Smooth muscle cell (in vitro differentiated cells): ENCODE data around the gene CELA2A. TPM values are rescaled to one million over a fixed set of nuclear protein-coding genes. Genes with fewer than 3 reads are reported as not detected.

ENCODE experiments used
- DNase-seq: peaks from one replicate; lab custom pipeline; 2025; ENCODE audit not compliant: unreplicated experiment; lab: John Stamatoyannopoulos, UW
- H2AFZ ChIP-seq: fragments of 200-600 bp; sonication (generic); 2 replicates; pipeline ENCODE4 v1.6.0; 2016; ENCODE audit warnings: antibody characterized with exemption, low read depth, mild to moderate bottlenecking
- H3F3A ChIP-seq: fragments of 200-600 bp; sonication (generic); 2 replicates; pipeline ENCODE4 v1.6.0; 2017; ENCODE audit warnings: antibody characterized with exemption, low read depth
- H3K27ac ChIP-seq: fragments of 200-600 bp; sonication (generic); 2 replicates; pipeline ENCODE4 v1.5.1; 2016; ENCODE audit warnings: low read depth, mild to moderate bottlenecking
- H3K27me3 ChIP-seq: fragments of 200-600 bp; sonication (generic); 2 replicates; pipeline ENCODE4 v1.6.1; 2016; ENCODE audit warnings: low read depth, mild to moderate bottlenecking
- H3K36me3 ChIP-seq: fragments of 200-600 bp; sonication (generic); 2 replicates; pipeline ENCODE4 v1.5.1; 2016; ENCODE audit warnings: low read depth
- H3K4me1 ChIP-seq: fragments of 200-600 bp; sonication (generic); 2 replicates; pipeline ENCODE4 v1.5.1; 2016; ENCODE audit warnings: low read depth
- H3K4me2 ChIP-seq: fragments of 200-600 bp; sonication (generic); 2 replicates; pipeline ENCODE4 v1.6.0; 2016; ENCODE audit warnings: mild to moderate bottlenecking
- H3K4me3 ChIP-seq: fragments of 200-600 bp; sonication (generic); 2 replicates; pipeline ENCODE4 v1.5.1; 2016; ENCODE audit warnings: mild to moderate bottlenecking
- H3K79me2 ChIP-seq: fragments of 200-600 bp; sonication (generic); 2 replicates; pipeline ENCODE4 v1.6.0; 2016; ENCODE audit warnings: low read depth, mild to moderate bottlenecking
- H3K9ac ChIP-seq: fragments of 200-600 bp; sonication (generic); 2 replicates; pipeline ENCODE4 v1.6.0; 2016; ENCODE audit warnings: low read depth
- H3K9me3 ChIP-seq: fragments of 200-600 bp; sonication (generic); replicated peaks from 2 replicates; pipeline ENCODE4 v1.5.1; 2016; ENCODE audit warnings: low read depth
- H4K20me1 ChIP-seq: fragments of 200-600 bp; sonication (generic); 2 replicates; pipeline ENCODE4 v1.6.0; 2016; ENCODE audit warnings: low read depth
- CTCF ChIP-seq: fragments of 200-600 bp; sonication (generic); IDR thresholded peaks from 2 replicates; pipeline ENCODE4 v1.5.1; 2017; ENCODE audit warnings: borderline replicate concordance, mild to moderate bottlenecking, antibody characterized with exemption; ENCODE audit not compliant: insufficient read depth, poor library complexity, severe bottlenecking
- WGBS: methylation state at CpG from one replicate; pipeline ENCODE4 v1.1.7; 2016; ENCODE audit warnings: low lambda C conversion rate; 5-methylcytosine and 5-hydroxymethylcytosine counted together
- polyA plus RNA-seq: library from polyadenylated mRNA; unstranded; fragments of >200 nt; fragmentation: Nextera tagmentation; extraction: Ambion mirVana; gene quantifications from 2 replicates; pipeline ENCODE4 v1.2.1, GENCODE V29; 2016
- total RNA-seq: library from RNA; depleted of rRNA; stranded (reverse); fragments of >200 nt; gene quantifications from 2 replicates; pipeline ENCODE4 v1.2.3, GENCODE V29; 2014

Gene CELA2A
- total and polyA plus RNA-seq, 2 experiments from 2014 or later, result 2.6 TPM; not detected in 1

DNA sequence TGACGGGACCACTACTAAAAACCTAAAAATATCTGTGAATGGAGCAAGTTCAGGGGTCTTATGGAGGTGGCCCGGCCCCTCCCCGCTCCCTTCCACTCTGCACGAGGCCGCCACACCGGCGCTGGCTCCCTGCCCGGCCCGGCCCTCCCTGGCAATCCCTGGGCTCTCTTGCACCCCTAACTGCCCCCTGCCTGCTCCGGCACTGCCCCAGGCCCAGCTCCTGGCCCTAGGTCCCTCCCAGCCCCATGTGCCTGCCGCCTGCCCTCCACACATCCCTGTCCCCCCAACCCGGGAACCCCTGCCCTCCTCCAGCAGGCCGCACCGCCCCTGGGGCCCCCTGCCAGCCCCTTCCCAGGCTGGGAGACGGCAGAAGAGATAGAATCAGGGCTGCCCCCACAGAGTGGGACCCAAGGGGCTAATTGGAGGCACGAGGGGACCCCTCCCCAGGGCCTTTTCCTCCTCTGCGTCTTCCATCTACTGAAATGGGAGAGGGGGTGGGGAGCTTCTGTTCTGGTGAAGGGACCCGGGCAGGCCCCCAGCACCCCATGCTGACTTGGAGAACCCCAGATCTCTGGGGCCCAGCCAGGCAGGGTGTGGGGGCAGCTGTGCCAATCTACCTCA is 27.6 kb upstream of the CELA2A start:
- Histone ChIP-seq H3K36me3 (no peaks in the 10 kb centered on the region), H3K4me2 (no peak overlapping the region), H3K9me3 (no peaks in the 10 kb centered on the region), H3K4me3 (no peak overlapping the region), H4K20me1 (peaks cover 11% of the 10 kb centered on the region), H3K27me3 (no peaks in the 10 kb centered on the region), H3K79me2 (no peaks in the 10 kb centered on the region), H3F3A (no peaks in the 10 kb centered on the region), H3K9ac (no peak overlapping the region), H3K27ac (no peak overlapping the region), H2AFZ (no peak overlapping the region), H3K4me1 (no peaks in the 10 kb centered on the region)
- 92% methylated on average over 9 of the region's 18 CpGs for WGBS
- no peak for TF ChIP-seq CTCF
- DNase-seq, result no peak

GRCh38 chr1:15429701-15430149 is 26.8 kb upstream of the CELA2A start:
- H3K9me3 ChIP-seq, result no peaks in the 10 kb centered on the region
- H3F3A ChIP-seq, result no peaks in the 10 kb centered on the region
- H3K27me3 ChIP-seq, result no peaks in the 10 kb centered on the region
- H3K9ac ChIP-seq, result no peak overlapping the region
- H3K4me3 ChIP-seq, result no peak overlapping the region
- no peak overlapping the region for H2AFZ ChIP-seq
- no peaks in the 10 kb centered on the region for H3K4me1 ChIP-seq
- H3K36me3 ChIP-seq, result no peaks in the 10 kb centered on the region
- 82% methylated on average over 19 of the region's 19 CpGs for WGBS
- H4K20me1 ChIP-seq, result peaks cover 4% of the 10 kb centered on the region
- TF ChIP-seq CTCF, result no peak
- no peaks in the 10 kb centered on the region for H3K79me2 ChIP-seq
- no peak for DNase-seq
- H3K4me2 ChIP-seq, result no peak overlapping the region
- no peak overlapping the region for H3K27ac ChIP-seq

DNA sequence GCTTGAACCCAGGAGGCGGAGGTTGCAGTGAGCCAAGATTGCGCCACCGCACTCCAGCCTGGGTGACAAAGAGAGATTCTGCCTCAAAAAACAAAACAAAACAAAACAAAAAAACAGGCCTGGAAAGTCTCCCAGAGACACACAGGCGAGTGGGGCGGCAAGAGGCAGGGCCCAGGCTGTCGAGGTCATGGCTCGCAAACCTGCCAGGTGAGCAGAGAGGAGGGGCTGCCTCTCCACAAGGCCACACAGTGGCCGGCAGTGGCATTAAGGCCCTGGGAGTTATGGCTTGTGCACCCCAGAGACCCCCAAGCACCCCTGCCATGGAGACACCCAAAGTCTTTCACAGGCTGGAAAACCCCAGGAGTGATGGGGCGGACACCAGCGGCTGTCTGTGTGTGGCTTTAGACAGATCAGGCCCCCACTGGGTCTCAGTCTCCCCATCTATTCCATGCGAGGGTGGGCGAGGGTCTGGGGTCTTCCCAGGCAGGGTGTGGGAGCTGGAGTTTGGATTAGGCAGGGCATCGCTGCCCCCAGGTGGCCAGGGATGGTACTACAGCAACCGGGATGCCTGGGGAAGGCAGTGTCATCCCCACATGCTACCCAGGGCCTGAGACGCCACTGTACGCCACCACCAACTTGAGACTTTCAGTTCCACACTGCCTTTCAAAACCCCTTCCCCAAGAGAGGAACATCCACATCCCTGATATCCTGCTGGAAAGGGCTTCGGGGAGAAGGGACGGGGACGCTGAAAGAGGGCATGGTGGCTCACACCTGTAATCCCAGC is 25.6 kb upstream of the CELA2A start:
- Histone ChIP-seq H4K20me1 (no peaks in the 10 kb centered on the region), H3K9me3 (no peaks in the 10 kb centered on the region), H3K4me2 (no peak overlapping the region), H3K27ac (no peak overlapping the region), H3F3A (no peaks in the 10 kb centered on the region), H2AFZ (no peak overlapping the region), H3K9ac (no peak overlapping the region), H3K79me2 (no peaks in the 10 kb centered on the region), H3K4me3 (no peak overlapping the region), H3K27me3 (no peaks in the 10 kb centered on the region), H3K36me3 (no peaks in the 10 kb centered on the region), H3K4me1 (no peaks in the 10 kb centered on the region)
- 58% methylated on average over 19 of the region's 19 CpGs for WGBS
- peak; percentile 97 for TF ChIP-seq CTCF
- peak; percentile 44 for DNase-seq
